GM23248 (cell line): ENCODE results near the gene WDCP.

Experiments used
- EZH2 ChIP-seq: fragments of 200-600 bp; sonication (generic); IDR thresholded peaks from 2 replicates; pipeline ENCODE4 v1.6.1; 2018; ENCODE audit warnings: antibody characterized with exemption, mild to moderate bottlenecking; ENCODE audit not compliant: insufficient read depth, poor library complexity, severe bottlenecking
- EZH2phosphoT487 ChIP-seq: fragments of 200-600 bp; sonication (generic); IDR thresholded peaks from 2 replicates; pipeline ENCODE4 v1.6.1; 2018; ENCODE audit warnings: antibody characterized with exemption, moderate library complexity, mild to moderate bottlenecking, low read depth; ENCODE audit not compliant: insufficient read depth

- TF ChIP-seq EZH2phosphoT487 = no peak
- TF ChIP-seq EZH2 = no peak
These were observed 24.1 kb downstream of the WDCP start for GRCh38 chr2:24022975-24023575.
